C4-2B (cell line): ENCODE results near the gene BHLHA15.

Experiments used
- CTCF ChIP-seq: fragments of 450-650 bp; conservative IDR thresholded peaks from 2 replicates; pipeline ENCODE4 v1.5.1; 2017; ENCODE audit warnings: mild to moderate bottlenecking
- ZFX ChIP-seq: fragments of 450-650 bp; IDR thresholded peaks from 2 replicates; pipeline ENCODE4 v1.6.1; 2017

DNA sequence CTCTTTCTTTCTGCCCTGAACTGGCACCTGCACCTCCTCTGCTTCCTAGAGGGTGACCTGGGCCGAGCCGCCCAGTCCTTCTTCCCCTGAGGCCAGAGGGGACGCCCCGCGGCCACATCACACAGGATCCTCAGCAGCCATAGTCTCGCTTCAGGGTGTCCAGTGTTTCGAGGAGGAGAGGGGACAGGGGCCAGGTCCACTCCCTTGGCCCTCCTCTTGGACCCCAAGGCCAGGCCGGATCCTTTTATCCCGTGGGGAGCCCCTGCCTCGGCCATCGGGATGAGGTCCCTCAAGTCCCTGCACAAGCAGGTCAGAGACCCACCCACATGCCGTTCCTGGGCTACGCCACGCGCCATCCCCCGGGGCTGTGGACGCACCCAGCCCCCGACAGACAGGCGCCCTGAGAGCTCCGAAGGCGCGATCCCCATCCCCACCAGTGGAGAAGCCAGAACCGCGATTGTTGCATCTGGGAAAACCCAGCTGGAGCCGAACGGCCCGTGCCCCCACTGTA lies 3.6 kb downstream of the BHLHA15 start:
- TF ChIP-seq CTCF, result no peak
- TF ChIP-seq ZFX, result no peak
